ENCODE measurements around the gene LACTB. TPM values are rescaled to one million over a fixed set of nuclear protein-coding genes. Genes with fewer than 3 reads are reported as not detected.
A peak's percentile ranks its signal among the peaks of the same experiment; 100 is the strongest.

Gene LACTB
- total and polyA plus RNA-seq, 7 donors = 7.2 to 32.4 (median 11.2) TPM

DNA sequence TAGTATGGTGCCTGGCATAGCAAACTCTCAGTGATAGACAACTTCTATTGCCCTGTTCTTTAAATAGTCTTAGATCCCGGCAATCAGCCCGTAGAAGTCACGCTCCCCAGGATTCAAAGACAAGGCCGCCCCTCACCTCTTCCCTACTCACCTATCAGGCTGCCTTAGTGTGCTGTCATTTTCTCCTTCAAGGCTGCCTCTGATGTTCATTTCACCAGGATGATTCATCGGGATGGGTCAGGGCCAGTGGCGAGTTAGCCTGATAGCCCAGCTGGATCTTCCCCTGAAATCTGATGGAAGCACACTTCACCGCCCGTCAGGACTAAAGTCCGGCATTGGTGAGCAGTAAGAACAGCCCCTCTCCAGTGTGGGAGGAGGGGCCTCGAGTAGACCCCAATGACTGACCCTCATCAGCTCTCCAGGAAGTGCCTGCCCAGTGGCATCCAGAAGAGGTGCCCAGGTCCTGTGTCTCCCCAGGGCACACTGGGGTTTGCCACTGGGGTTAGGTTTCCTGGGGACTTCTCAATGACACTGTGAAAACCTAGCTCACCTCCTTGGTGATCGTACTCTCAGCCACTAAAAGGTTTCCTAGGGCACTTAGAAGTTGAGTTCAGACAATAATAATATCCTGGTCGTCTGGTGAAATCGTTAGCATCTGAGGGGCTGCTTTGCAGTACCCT, 41.6 kb upstream of the LACTB start:
- peaks cover under 1 to 50% (median 40%) of the 10 kb centered on the region in 4 donors for H3K4me1 ChIP-seq
- TF ChIP-seq POLR2AphosphoS5 (IDR thresholded peaks at IDR 0.05) (no peak), EP300 (IDR thresholded peaks at IDR 0.05) (no peak), POLR2A (IDR thresholded peaks at IDR 0.05) (no peak)
- TF ChIP-seq, protein P1, sequence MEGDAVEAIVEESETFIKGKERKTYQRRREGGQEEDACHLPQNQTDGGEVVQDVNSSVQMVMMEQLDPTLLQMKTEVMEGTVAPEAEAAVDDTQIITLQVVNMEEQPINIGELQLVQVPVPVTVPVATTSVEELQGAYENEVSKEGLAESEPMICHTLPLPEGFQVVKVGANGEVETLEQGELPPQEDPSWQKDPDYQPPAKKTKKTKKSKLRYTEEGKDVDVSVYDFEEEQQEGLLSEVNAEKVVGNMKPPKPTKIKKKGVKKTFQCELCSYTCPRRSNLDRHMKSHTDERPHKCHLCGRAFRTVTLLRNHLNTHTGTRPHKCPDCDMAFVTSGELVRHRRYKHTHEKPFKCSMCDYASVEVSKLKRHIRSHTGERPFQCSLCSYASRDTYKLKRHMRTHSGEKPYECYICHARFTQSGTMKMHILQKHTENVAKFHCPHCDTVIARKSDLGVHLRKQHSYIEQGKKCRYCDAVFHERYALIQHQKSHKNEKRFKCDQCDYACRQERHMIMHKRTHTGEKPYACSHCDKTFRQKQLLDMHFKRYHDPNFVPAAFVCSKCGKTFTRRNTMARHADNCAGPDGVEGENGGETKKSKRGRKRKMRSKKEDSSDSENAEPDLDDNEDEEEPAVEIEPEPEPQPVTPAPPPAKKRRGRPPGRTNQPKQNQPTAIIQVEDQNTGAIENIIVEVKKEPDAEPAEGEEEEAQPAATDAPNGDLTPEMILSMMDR (IDR thresholded peaks at IDR 0.05) = no peak
- no peak overlapping the region for H3K4me3 ChIP-seq
- intact Hi-C loops (cut with DNase I) = no loop called here
- 91% methylated on average over 13 of the region's 13 CpGs for WGBS, 2 donors
- H3K27me3 ChIP-seq = no peaks in the 10 kb centered on the region
- H3K9me3 ChIP-seq = no peaks in the 10 kb centered on the region
- H3K36me3 ChIP-seq = no peaks in the 10 kb centered on the region
- DNase-seq = no peak
- peak overlapping the region in 3 of 4 donors; percentile 16 to 71 (median 68) for H3K27ac ChIP-seq

DNA sequence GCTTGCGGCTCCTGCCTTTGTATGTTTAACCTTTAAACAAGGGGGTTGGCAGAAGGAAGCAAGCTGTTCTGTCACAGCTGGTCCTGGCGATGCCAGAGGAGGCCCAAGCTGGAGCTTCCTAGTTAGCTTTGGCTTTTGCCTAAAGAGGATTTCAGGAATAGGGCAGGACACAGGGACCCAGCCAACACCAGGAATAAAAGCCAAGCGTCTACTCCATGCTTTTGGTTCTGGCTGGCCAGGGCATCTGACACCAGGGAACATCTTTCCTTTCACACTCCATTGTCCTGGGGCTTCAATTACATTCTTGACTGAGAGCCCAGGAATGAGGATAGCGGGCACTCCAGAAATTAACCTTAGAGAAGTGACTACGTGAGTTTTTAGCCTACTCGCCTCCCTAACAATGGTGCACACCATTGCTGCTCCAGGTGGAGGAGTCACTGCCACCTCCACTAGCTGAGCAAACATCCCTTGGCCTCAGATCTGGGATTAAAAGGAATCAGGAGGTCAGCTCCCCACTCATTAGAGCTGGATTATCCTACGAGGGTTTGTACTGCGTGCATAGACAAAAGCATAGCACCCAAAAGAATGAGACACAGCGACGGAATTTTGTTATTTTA, 40.9 kb upstream of the LACTB start:
- Histone ChIP-seq H3K4me1 (peaks cover 0 to 43% (median 35%) of the 10 kb centered on the region in 4 donors), H3K27ac (peak overlapping the region in 3 of 4 donors; percentile 16 to 71 (median 68)), H3K9me3 (no peaks in the 10 kb centered on the region), H3K36me3 (no peaks in the 10 kb centered on the region), H3K27me3 (no peaks in the 10 kb centered on the region), H3K4me3 (no peak overlapping the region)
- intact Hi-C loops (cut with DNase I) = no loop called here
- 94 to 97% methylated on average over 10 of the region's 10 CpGs for WGBS, 2 donors
- no peak for TF ChIP-seq POLR2A (IDR thresholded peaks at IDR 0.05)
- no peak for TF ChIP-seq POLR2AphosphoS5 (IDR thresholded peaks at IDR 0.05)
- no peak for DNase-seq

GRCh38 chr15:63082366-63082765, 39.3 kb upstream of the LACTB start:
- WGBS, 2 donors = 51 to 73% methylated on average over 4 of the region's 4 CpGs
- no peaks in the 10 kb centered on the region for H3K36me3 ChIP-seq
- peak overlapping the region in 2 of 4 donors; percentile 73 to 81 for H3K27ac ChIP-seq
- peaks cover 0 to 32% (median 28%) of the 10 kb centered on the region in 4 donors for H3K4me1 ChIP-seq
- H3K9me3 ChIP-seq = no peaks in the 10 kb centered on the region
- no peak for DNase-seq
- H3K27me3 ChIP-seq = no peaks in the 10 kb centered on the region
- no peak for TF ChIP-seq POLR2A (IDR thresholded peaks at IDR 0.05)
- TF ChIP-seq EP300 (IDR thresholded peaks at IDR 0.05) = no peak
- no peak for TF ChIP-seq POLR2AphosphoS5 (IDR thresholded peaks at IDR 0.05)
- TF ChIP-seq, protein P1 (IDR thresholded peaks at IDR 0.05) = no peak
- intact Hi-C loops (cut with DNase I) = loop anchor here (1.0 kb wide), 1 partner anchor 35 kb away; no protein-coding TSS in a partner anchor
- no peak overlapping the region for H3K4me3 ChIP-seq

DNA sequence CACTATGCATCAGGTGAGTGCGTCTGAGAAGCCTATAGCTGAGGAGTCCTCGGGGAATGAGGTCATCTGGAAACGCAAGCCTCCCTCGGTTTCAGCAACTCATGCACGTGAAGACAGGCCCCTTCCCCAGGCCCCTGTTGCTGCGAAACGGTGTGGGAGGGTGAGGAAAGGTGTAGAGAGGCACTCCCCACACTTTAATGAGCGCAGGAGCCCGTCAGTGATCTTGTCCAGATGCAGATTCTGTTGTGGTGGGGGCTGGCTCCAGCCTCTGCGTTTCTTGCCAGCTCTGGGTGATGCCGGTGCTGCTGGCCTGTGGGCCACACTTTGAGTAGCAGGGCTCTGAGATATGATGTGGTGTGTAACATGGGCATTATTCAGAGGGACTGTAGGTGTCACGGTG, 38.6 kb upstream of the LACTB start:
- Histone ChIP-seq H3K4me3 (no peak overlapping the region), H3K4me1 (peaks cover 0 to 33% (median 28%) of the 10 kb centered on the region in 4 donors), H3K27me3 (no peaks in the 10 kb centered on the region), H3K36me3 (no peaks in the 10 kb centered on the region), H3K27ac (peak overlapping the region; percentile 21 to 81 (median 72)), H3K9me3 (no peaks in the 10 kb centered on the region)
- peak; percentile 88 for DNase-seq
- 88 to 92% methylated on average over 12 of the region's 12 CpGs for WGBS, 2 donors
- intact Hi-C loops (cut with DNase I) = no loop called here
- TF ChIP-seq EP300 (IDR thresholded peaks at IDR 0.05) = peak in 2 of 4 donors; percentile 46 to 60
- TF ChIP-seq POLR2A (IDR thresholded peaks at IDR 0.05) = no peak
- TF ChIP-seq POLR2AphosphoS5 (IDR thresholded peaks at IDR 0.05) = peak; percentile 74 to 89 (median 82)
- TF ChIP-seq, protein P1 (IDR thresholded peaks at IDR 0.05) = no peak

GRCh38 chr15:63083541-63083940, 38.1 kb upstream of the LACTB start:
- H3K4me1 ChIP-seq = peaks cover 0 to 38% (median 32%) of the 10 kb centered on the region in 4 donors
- H3K27ac ChIP-seq = peak overlapping the region; percentile 21 to 81 (median 72)
- TF ChIP-seq, protein P1 (IDR thresholded peaks at IDR 0.05) = no peak
- TF ChIP-seq EP300 (IDR thresholded peaks at IDR 0.05) (no peak), POLR2AphosphoS5 (IDR thresholded peaks at IDR 0.05) (no peak), POLR2A (IDR thresholded peaks at IDR 0.05) (no peak)
- no peaks in the 10 kb centered on the region for H3K27me3 ChIP-seq
- no peaks in the 10 kb centered on the region for H3K9me3 ChIP-seq
- no peak for DNase-seq
- no peaks in the 10 kb centered on the region for H3K36me3 ChIP-seq
- intact Hi-C loops (cut with DNase I) = no loop called here
- whole genome bisulfite sequencing, 2 donors = 94% methylated on average over 11 of the region's 11 CpGs
- no peak overlapping the region for H3K4me3 ChIP-seq
